ENCODE data around the gene PIAS1.

Gene PIAS1

DNA sequence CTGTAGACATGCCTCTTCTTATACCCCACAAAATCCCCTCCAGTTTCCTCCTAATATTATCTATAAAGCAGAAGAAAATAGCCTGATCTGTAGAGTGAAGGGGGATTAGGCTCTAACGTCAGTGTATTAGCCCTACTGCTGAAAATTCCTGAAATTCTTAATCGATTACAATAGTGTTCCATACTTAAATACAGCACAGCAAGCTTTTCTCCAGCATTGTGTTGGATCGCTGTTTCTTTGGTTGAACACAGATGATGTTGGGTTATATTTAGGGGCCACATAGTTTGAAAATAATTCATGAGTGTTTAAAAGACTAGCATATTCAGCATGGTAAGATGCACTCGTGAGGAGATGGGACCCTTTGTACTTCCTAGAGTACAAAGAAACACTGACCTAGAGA is 52.5 kb downstream of the PIAS1 start:
- peaks cover 21% of the 10 kb centered on the region for H3K9me3 ChIP-seq
- H3K4me3 ChIP-seq = no peak overlapping the region
- H3K27me3 ChIP-seq = no peaks in the 10 kb centered on the region
- H3K4me1 ChIP-seq = no peaks in the 10 kb centered on the region
- H3K27ac ChIP-seq = no peak overlapping the region
- H3K9ac ChIP-seq = no peak overlapping the region
- no peak for TF ChIP-seq Cebpa-rat (IDR thresholded peaks at IDR 0.05)
- H4K20me1 ChIP-seq = peaks cover 78% of the 10 kb centered on the region
- H3K4me2 ChIP-seq = no peak overlapping the region
- H3K36me3 ChIP-seq = peaks cover 49% of the 10 kb centered on the region

DNA sequence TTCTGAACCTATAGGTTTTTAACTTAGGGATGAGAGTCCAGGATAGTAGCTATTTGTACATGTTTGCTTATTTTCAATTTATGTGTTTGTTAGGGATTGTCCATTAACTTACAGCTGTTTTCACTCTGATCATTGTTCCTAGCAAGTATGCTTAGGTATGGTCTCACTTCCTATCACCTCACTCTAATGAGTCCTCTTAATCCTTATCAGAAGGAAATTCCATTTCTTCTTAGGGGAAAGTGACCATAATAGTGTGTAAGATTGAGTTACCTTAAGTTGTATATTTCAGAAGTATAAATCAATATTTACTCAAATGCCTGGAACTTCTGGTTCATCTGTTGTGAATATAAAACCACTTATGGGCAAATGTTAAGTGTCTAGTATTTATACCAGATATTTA is 53.0 kb downstream of the PIAS1 start:
- peaks cover under 1% of the 10 kb centered on the region; the same call in 1 of the 2 replicates for H3K4me1 ChIP-seq
- peaks cover 16% of the 10 kb centered on the region for H3K9me3 ChIP-seq
- H3K27me3 ChIP-seq = no peaks in the 10 kb centered on the region
- H3K27ac ChIP-seq = no peak overlapping the region
- H3K4me3 ChIP-seq = no peak overlapping the region
- no peak for TF ChIP-seq Cebpa-rat (IDR thresholded peaks at IDR 0.05)
- peaks cover 78% of the 10 kb centered on the region for H4K20me1 ChIP-seq
- no peak overlapping the region for H3K4me2 ChIP-seq
- H3K9ac ChIP-seq = no peak overlapping the region
- H3K36me3 ChIP-seq = peaks cover 44% of the 10 kb centered on the region

- no peak overlapping the region for H3K27ac ChIP-seq
- no peak for TF ChIP-seq Cebpa-rat (IDR thresholded peaks at IDR 0.05)
- H3K4me1 ChIP-seq = peaks cover 31% of the 10 kb centered on the region
- H3K27me3 ChIP-seq = no peaks in the 10 kb centered on the region
- H3K4me3 ChIP-seq = no peak overlapping the region
- H3K9me3 ChIP-seq = peaks cover 5% of the 10 kb centered on the region
- no peak overlapping the region for H3K9ac ChIP-seq
- H3K36me3 ChIP-seq = peaks cover 16% of the 10 kb centered on the region
- H4K20me1 ChIP-seq = peaks cover 87% of the 10 kb centered on the region
- 0 out of 2 replicates have a peak overlapping the region, but pooled peaks have one; percentile 68 for H3K4me2 ChIP-seq
Measured at GRCh38 chr15:68112706-68113105, 58.6 kb downstream of the PIAS1 start.

DNA sequence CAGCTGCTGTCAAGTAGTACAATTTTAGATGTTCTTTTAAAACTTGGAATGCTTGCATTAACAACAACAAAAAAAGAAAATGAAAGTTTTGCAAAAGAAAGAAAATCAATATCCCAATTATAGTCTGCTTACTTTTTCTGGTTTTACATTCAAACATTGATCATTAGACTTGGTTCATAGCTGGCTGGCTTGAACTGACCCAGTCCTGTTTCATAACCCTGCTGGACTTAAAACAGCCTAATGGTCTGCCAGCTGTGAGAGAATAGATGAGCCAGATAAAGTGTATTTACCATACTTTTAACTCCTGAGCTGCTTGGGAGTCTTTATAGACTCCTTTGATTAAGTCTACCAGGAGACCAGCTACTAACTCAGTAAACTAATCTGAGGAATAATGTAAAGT is 59.2 kb downstream of the PIAS1 start:
- Histone ChIP-seq H3K4me1 (peaks cover 31% of the 10 kb centered on the region), H3K9ac (no peak overlapping the region), H3K27ac (0 out of 2 replicates have a peak overlapping the region, but pooled peaks have one; percentile 39), H3K27me3 (no peaks in the 10 kb centered on the region), H4K20me1 (peaks cover 87% of the 10 kb centered on the region), H3K4me3 (no peak overlapping the region), H3K4me2 (peak overlapping the region; percentile 68), H3K9me3 (peaks cover 10% of the 10 kb centered on the region), H3K36me3 (peaks cover 17% of the 10 kb centered on the region)
- TF ChIP-seq Cebpa-rat (IDR thresholded peaks at IDR 0.05) = no peak

DNA sequence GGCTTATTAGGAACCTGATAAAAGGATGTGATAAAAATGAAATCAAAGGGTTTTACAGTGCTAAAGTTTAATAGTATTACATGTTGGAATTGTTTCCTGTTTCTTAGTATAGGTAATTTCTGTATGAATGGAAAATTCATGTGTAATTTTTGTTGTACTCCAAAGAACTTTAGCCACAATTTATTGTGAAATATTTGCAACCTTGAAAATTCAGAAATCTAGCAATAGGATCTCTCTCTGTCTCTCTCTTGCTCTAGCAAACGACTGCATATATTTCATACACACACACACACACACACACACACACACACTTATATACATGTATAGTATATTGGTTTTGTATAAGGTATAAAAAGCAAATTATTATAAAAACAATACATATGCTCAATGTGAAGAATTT is 59.6 kb downstream of the PIAS1 start:
- Histone ChIP-seq H3K27me3 (no peaks in the 10 kb centered on the region), H3K4me2 (peak overlapping the region; percentile 68), H3K9me3 (peaks cover 13% of the 10 kb centered on the region), H3K36me3 (peaks cover 19% of the 10 kb centered on the region), H3K9ac (no peak overlapping the region), H4K20me1 (peaks cover 87% of the 10 kb centered on the region), H3K4me3 (no peak overlapping the region), H3K4me1 (peaks cover 31% of the 10 kb centered on the region), H3K27ac (peak overlapping the region; percentile 48)
- no peak for TF ChIP-seq Cebpa-rat (IDR thresholded peaks at IDR 0.05)

DNA sequence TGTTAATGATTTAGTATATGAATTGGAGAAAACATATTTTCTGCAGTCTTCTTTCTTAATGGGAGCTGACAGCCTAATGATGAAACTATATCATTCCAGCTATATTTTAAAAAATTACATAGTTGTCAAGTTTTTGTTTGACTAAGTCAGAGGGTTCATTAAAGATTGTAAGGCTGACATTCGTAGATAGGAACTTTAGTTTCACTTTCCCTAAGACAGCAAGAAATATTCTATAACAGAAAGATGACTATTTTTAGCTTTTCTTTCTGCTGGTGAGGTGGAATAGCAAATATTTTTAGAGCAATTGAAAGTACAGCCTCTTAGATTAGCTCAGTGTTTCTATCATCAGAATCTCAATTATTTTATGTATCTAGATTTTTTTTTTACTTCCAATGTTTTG is 60.2 kb downstream of the PIAS1 start:
- H3K36me3 ChIP-seq = peaks cover 19% of the 10 kb centered on the region
- H3K4me2 ChIP-seq = peak overlapping the region; percentile 68
- peaks cover 81% of the 10 kb centered on the region for H4K20me1 ChIP-seq
- peaks cover 13% of the 10 kb centered on the region for H3K9me3 ChIP-seq
- H3K4me1 ChIP-seq = peaks cover 31% of the 10 kb centered on the region
- TF ChIP-seq Cebpa-rat (IDR thresholded peaks at IDR 0.05) = no peak
- H3K4me3 ChIP-seq = peak overlapping the region; percentile 48; the same call in 1 of the 2 replicates
- H3K27ac ChIP-seq = peak overlapping the region; percentile 48
- no peaks in the 10 kb centered on the region for H3K27me3 ChIP-seq
- peak overlapping the region; percentile 3; the same call in 1 of the 2 replicates for H3K9ac ChIP-seq

- Histone ChIP-seq H3K27ac (peak overlapping the region; percentile 48), H4K20me1 (peaks cover 81% of the 10 kb centered on the region), H3K9ac (peak overlapping the region; percentile 3; the same call in 1 of the 2 replicates), H3K27me3 (no peaks in the 10 kb centered on the region), H3K4me3 (peak overlapping the region; percentile 48; the same call in 1 of the 2 replicates), H3K4me2 (peak overlapping the region; percentile 68), H3K9me3 (peaks cover 13% of the 10 kb centered on the region), H3K36me3 (peaks cover 15% of the 10 kb centered on the region), H3K4me1 (peaks cover 31% of the 10 kb centered on the region)
- TF ChIP-seq Cebpa-rat (IDR thresholded peaks at IDR 0.05) = no peak
Measured at GRCh38 chr15:68114840-68115239, 60.7 kb downstream of the PIAS1 start.

DNA sequence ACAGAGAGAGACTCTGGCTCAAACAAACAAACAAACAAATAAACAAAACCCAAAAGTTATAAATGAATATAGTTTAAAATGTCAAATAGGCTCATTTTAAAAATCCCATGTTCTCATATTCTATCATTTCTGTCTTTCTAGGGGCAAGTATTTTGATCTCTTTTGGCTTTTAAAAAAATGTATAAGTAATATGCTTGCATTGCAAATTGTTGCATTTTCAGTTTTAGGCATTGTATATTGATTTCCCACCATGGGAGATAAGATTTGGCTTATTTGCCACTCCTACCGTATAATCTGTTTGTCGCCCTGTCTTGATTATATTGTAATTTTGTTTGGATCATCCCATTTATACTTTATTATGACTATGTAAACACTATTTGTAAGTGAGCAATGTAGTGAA is 70.6 kb downstream of the PIAS1 start:
- Histone ChIP-seq H3K4me2 (no peak overlapping the region), H3K4me3 (no peak overlapping the region), H4K20me1 (peaks cover 92% of the 10 kb centered on the region), H3K9me3 (peaks cover 5% of the 10 kb centered on the region; the same call in 1 of the 2 replicates), H3K36me3 (peaks cover 39% of the 10 kb centered on the region), H3K4me1 (peaks cover 17% of the 10 kb centered on the region), H3K27me3 (no peaks in the 10 kb centered on the region), H3K27ac (no peak overlapping the region), H3K9ac (no peak overlapping the region)
- TF ChIP-seq Cebpa-rat (IDR thresholded peaks at IDR 0.05) = no peak

- H3K27ac ChIP-seq = no peak overlapping the region
- no peak for TF ChIP-seq Cebpa-rat (IDR thresholded peaks at IDR 0.05)
Measured at GRCh38 chr15:68126396-68126795, 72.3 kb downstream of the PIAS1 start.

DNA sequence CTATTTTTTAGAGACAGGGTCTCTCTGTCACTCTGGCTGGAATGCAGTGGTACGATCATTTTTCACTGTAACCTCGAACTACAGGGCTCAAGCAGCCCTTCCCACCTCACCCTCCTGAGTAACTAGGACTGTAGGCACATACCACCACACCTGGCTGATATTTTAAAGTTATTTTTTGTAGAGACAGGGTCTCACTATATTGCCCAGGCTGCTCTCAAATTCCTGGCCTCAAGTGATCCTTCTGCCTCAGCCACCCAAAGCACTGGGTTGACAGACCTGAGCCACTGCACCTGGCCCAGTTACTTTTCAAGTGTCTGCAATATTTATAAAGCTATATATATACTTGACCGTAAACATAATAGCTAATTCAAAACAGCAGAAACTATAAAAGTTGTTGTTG is 75.0 kb downstream of the PIAS1 start:
- H4K20me1 ChIP-seq = peaks cover 72% of the 10 kb centered on the region
- no peak overlapping the region for H3K4me2 ChIP-seq
- TF ChIP-seq Cebpa-rat (IDR thresholded peaks at IDR 0.05) = no peak
- H3K9ac ChIP-seq = no peak overlapping the region
- no peaks in the 10 kb centered on the region for H3K9me3 ChIP-seq
- no peak overlapping the region for H3K27ac ChIP-seq
- H3K27me3 ChIP-seq = no peaks in the 10 kb centered on the region
- H3K4me3 ChIP-seq = no peak overlapping the region
- H3K4me1 ChIP-seq = no peaks in the 10 kb centered on the region
- H3K36me3 ChIP-seq = peaks cover 31% of the 10 kb centered on the region

More at GRCh38 chr15:68126396-68126795, 72.3 kb downstream of the PIAS1 start:
- Histone ChIP-seq H3K27me3 (no peaks in the 10 kb centered on the region), H3K9me3 (no peaks in the 10 kb centered on the region), H3K4me3 (no peak overlapping the region), H3K36me3 (peaks cover 33% of the 10 kb centered on the region), H3K4me2 (no peak overlapping the region), H4K20me1 (peaks cover 83% of the 10 kb centered on the region), H3K9ac (no peak overlapping the region), H3K4me1 (peaks cover 11% of the 10 kb centered on the region)

- Histone ChIP-seq H3K9me3 (no peaks in the 10 kb centered on the region), H3K4me2 (no peak overlapping the region), H3K9ac (no peak overlapping the region), H3K4me1 (no peaks in the 10 kb centered on the region), H3K27me3 (no peaks in the 10 kb centered on the region), H3K4me3 (no peak overlapping the region), H3K36me3 (peaks cover 28% of the 10 kb centered on the region), H3K27ac (no peak overlapping the region), H4K20me1 (peaks cover 54% of the 10 kb centered on the region)
- no peak for TF ChIP-seq Cebpa-rat (IDR thresholded peaks at IDR 0.05)
Measured at GRCh38 chr15:68130851-68131250, 76.7 kb downstream of the PIAS1 start.

Measured in BLaER1 (cell line).